MCF 10A (cell line): ENCODE measurements around the gene AKR7A2. TPM values are rescaled to one million over a fixed set of nuclear protein-coding genes. Genes with fewer than 3 reads are reported as not detected.

Experiments used
- BruUV-seq: library from RNA; stranded (reverse); fragments of 400-500 nt; replicated peaks from 2 replicates; lab custom pipeline; 2021; lab: Mats Ljungman, UMichigan
- CTCF ChIA-PET: fragments of 300-600 bp; sonication (Branson Sonifier 250); formaldehyde crosslinking; extraction: SDS; loops from one replicate; lab custom pipeline; 2021; ENCODE audit warnings: antibody characterized with exemption, inconsistent platforms; lab: Yijun Ruan, JAX
- POLR2A ChIA-PET: fragments of 300-600, 350-650 bp; sonication (Branson Sonifier 250); formaldehyde crosslinking; extraction: SDS; loops from one replicate; lab custom pipeline; 2020; ENCODE audit warnings: antibody characterized with exemption, inconsistent platforms; lab: Yijun Ruan, JAX
- DNase-seq: peaks from one replicate; pipeline ENCODE4 v3.0.0-alpha.2; 2018; ENCODE audit not compliant: unreplicated experiment
- H3K27ac Mint-ChIP-seq: one replicate; pipeline ENCODE4 v1.8.0; 2022; ENCODE audit warnings: mild to moderate bottlenecking, low read depth, mixed read lengths; ENCODE audit not compliant: unreplicated experiment
- H3K27me3 Mint-ChIP-seq: one replicate; pipeline ENCODE4 v1.8.0; 2022; ENCODE audit warnings: mixed read lengths; ENCODE audit not compliant: insufficient read depth, unreplicated experiment
- H3K36me3 Mint-ChIP-seq: one replicate; pipeline ENCODE4 v1.8.0; 2022; ENCODE audit warnings: mild to moderate bottlenecking, moderate library complexity, mixed read lengths; ENCODE audit not compliant: insufficient read depth, unreplicated experiment
- H3K4me1 Mint-ChIP-seq: one replicate; pipeline ENCODE4 v1.8.0; 2022; ENCODE audit warnings: mixed read lengths; ENCODE audit not compliant: insufficient read depth, unreplicated experiment
- H3K4me3 Mint-ChIP-seq: one replicate; pipeline ENCODE4 v1.8.0; 2022; ENCODE audit warnings: mild to moderate bottlenecking, moderate library complexity, mixed read lengths; ENCODE audit not compliant: unreplicated experiment
- H3K9me3 Mint-ChIP-seq: one replicate; pipeline ENCODE4 v1.8.0; 2022; ENCODE audit warnings: mixed read lengths; ENCODE audit not compliant: unreplicated experiment
- intact Hi-C: fragments of 100-400 bp; cut with micrococcal nuclease; formaldehyde crosslinking; loops from 2 replicates; pipeline ENCODE4 v1.14.1; 2022
- total RNA-seq: library from RNA; stranded (reverse); gene quantifications from 2 replicates; pipeline ENCODE4 v1.2.3, GENCODE V29; 2022
- TF ChIP-seq, protein P1 (sequence below): fragments of 200-600 bp; IDR thresholded peaks from one replicate; pipeline ENCODE4 v1.8.0; 2022; ENCODE audit warnings: antibody characterized with exemption, mild to moderate bottlenecking; ENCODE audit not compliant: unreplicated experiment

AKR7A2 gene
- total RNA-seq, 1 experiment from 2014 or later: 28.7 TPM

GRCh38 chr1:19347533-19348172, 35.7 kb upstream of the AKR7A2 start:
- H3K36me3 Mint-ChIP-seq: peaks cover 57% of the 10 kb centered on the region
- no peak overlapping the region for H3K4me3 Mint-ChIP-seq
- no peaks in the 10 kb centered on the region for H3K27me3 Mint-ChIP-seq
- intact Hi-C loops: no loop called here
- no peak overlapping the region for H3K27ac Mint-ChIP-seq
- no peaks in the 10 kb centered on the region for H3K4me1 Mint-ChIP-seq
- POLR2A ChIA-PET: interaction anchor here (0.6 to 1.5 kb wide), 3 partner anchors 13 to 313 kb away, joined by 3 to 5 read pairs (median 3); no protein-coding TSS in a partner anchor
- DNase-seq: no peak
- TF ChIP-seq, protein P1, sequence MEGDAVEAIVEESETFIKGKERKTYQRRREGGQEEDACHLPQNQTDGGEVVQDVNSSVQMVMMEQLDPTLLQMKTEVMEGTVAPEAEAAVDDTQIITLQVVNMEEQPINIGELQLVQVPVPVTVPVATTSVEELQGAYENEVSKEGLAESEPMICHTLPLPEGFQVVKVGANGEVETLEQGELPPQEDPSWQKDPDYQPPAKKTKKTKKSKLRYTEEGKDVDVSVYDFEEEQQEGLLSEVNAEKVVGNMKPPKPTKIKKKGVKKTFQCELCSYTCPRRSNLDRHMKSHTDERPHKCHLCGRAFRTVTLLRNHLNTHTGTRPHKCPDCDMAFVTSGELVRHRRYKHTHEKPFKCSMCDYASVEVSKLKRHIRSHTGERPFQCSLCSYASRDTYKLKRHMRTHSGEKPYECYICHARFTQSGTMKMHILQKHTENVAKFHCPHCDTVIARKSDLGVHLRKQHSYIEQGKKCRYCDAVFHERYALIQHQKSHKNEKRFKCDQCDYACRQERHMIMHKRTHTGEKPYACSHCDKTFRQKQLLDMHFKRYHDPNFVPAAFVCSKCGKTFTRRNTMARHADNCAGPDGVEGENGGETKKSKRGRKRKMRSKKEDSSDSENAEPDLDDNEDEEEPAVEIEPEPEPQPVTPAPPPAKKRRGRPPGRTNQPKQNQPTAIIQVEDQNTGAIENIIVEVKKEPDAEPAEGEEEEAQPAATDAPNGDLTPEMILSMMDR: no peak
- CTCF ChIA-PET: interaction anchor here (0.6 to 2.2 kb wide), 2 partner anchors 13 to 306 kb away, joined by 3 to 7 read pairs; no protein-coding TSS in a partner anchor
- no TSS peak for BruUV-seq
- no peaks in the 10 kb centered on the region for H3K9me3 Mint-ChIP-seq

GRCh38 chr1:19346026-19346425, 34.1 kb upstream of the AKR7A2 start:
- POLR2A ChIA-PET: interaction anchor here (0.8 kb wide), 1 partner anchor 34 kb away, joined by 3 read pairs; the partner anchor contains the start of genes AKR7A2 and SLC66A1
- no TSS peak for BruUV-seq
- intact Hi-C loops: no loop called here
- no peak overlapping the region for H3K4me3 Mint-ChIP-seq
- TF ChIP-seq, protein P1: no peak
- no peak overlapping the region for H3K27ac Mint-ChIP-seq
- H3K27me3 Mint-ChIP-seq: no peaks in the 10 kb centered on the region
- peaks cover 4% of the 10 kb centered on the region for H3K4me1 Mint-ChIP-seq
- H3K36me3 Mint-ChIP-seq: peaks cover 54% of the 10 kb centered on the region
- DNase-seq: no peak
- CTCF ChIA-PET: interaction anchor here (0.6 to 2.8 kb wide), 5 partner anchors 10 to 308 kb away, joined by 3 to 11 read pairs (median 3); no protein-coding TSS in a partner anchor
- no peaks in the 10 kb centered on the region for H3K9me3 Mint-ChIP-seq

GRCh38 chr1:19345391-19345790, 33.4 kb upstream of the AKR7A2 start:
- no peaks in the 10 kb centered on the region for H3K27me3 Mint-ChIP-seq
- intact Hi-C loops: loop anchor here (2.0 kb wide), 1 partner anchor 307 kb away; no protein-coding TSS in a partner anchor
- no TSS peak for BruUV-seq
- H3K4me3 Mint-ChIP-seq: no peak overlapping the region
- peaks cover 54% of the 10 kb centered on the region for H3K36me3 Mint-ChIP-seq
- H3K9me3 Mint-ChIP-seq: no peaks in the 10 kb centered on the region
- no peak for DNase-seq
- H3K27ac Mint-ChIP-seq: no peak overlapping the region
- ChIA-PET CTCF (interaction anchor here (0.8 to 2.8 kb wide), 8 partner anchors 10 to 302 kb away, joined by 3 to 11 read pairs (median 3); no protein-coding TSS in a partner anchor), POLR2A (interaction anchor here (0.8 kb wide), 1 partner anchor 33 kb away, joined by 3 read pairs; the partner anchor contains the start of genes AKR7A2 and SLC66A1)
- TF ChIP-seq, protein P1: no peak
- peaks cover 4% of the 10 kb centered on the region for H3K4me1 Mint-ChIP-seq

GRCh38 chr1:19344831-19345230, 32.9 kb upstream of the AKR7A2 start:
- POLR2A ChIA-PET: no interaction called here
- intact Hi-C loops: loop anchor here (2.0 kb wide), 1 partner anchor 308 kb away; no protein-coding TSS in a partner anchor
- no peaks in the 10 kb centered on the region for H3K9me3 Mint-ChIP-seq
- CTCF ChIA-PET: interaction anchor here (0.5 to 2.8 kb wide), 15 partner anchors 8 to 370 kb away, joined by 3 to 11 read pairs (median 4); no protein-coding TSS in a partner anchor
- H3K27me3 Mint-ChIP-seq: no peaks in the 10 kb centered on the region
- H3K4me3 Mint-ChIP-seq: no peak overlapping the region
- TF ChIP-seq, protein P1: no peak
- H3K36me3 Mint-ChIP-seq: peaks cover 50% of the 10 kb centered on the region
- BruUV-seq: no TSS peak
- no peak overlapping the region for H3K27ac Mint-ChIP-seq
- H3K4me1 Mint-ChIP-seq: peaks cover 4% of the 10 kb centered on the region
- no peak for DNase-seq
